HG03354 (cell line): ENCODE measurements around the gene TMEM220.
A peak's percentile ranks its signal among the peaks of the same experiment; 100 is the strongest.
"Not testable (repeated sequence)": the region's sequence is repeated elsewhere in the genome, so short reads cannot be mapped to it uniquely, and the experiment has no call there.

ENCODE experiments used
- ATAC-seq: cut with Tn5 transposase; IDR thresholded peaks from one replicate; pipeline ENCODE4 v1.9.1; 2021; ENCODE audit warnings: mild to moderate bottlenecking; ENCODE audit not compliant: unreplicated experiment, poor library complexity, severe bottlenecking

TMEM220 gene

GRCh38 chr17:10733666-10734065, 3.8 kb upstream of the TMEM220 start:
- no peak for ATAC-seq

DNA sequence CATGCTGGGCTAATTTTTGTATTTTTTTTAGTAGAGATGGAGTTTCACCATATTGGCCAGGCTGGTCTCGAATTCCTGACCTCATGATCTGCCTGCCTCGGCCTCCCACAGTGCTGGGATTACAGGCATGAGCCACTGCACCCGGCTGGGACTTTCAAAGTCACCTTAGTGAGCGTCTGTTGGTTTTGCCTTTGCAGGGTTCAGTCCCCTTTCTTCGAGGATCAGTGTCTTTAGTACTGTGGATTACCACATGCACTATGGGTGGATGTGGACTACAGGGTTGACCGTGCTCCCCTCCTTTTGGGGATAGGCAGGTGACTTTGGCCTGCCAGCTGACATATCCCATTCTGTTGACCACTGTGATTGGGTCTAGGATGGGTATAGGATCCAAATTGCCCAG, 2.3 kb upstream of the TMEM220 start:
- ATAC-seq = not testable (repeated sequence)

DNA sequence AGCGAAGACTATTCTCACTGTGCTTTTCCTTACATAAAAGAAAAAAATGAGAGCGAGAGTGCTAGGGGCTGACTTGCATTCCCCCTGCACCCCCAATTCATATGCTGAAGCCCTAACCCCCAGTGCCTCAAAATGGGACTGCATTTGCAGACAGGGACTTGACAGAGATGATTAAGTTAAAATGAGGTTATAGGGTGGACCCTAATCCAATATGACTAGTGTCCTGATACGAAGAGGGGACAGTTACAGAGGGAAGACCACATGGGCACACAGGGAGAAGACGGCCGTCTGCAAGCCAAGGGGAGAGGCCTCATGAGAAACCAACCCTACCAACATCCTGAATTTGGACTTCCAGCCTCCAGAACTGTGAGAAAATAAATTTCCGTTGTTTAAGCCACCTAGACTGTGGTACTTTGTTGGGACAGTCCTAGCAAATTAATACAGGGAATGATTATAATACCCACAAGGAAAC, 1.6 kb upstream of the TMEM220 start:
- ATAC-seq = no peak

GRCh38 chr17:10730247-10730646, 424 bp upstream of the TMEM220 start:
- ATAC-seq = not testable (repeated sequence)

DNA sequence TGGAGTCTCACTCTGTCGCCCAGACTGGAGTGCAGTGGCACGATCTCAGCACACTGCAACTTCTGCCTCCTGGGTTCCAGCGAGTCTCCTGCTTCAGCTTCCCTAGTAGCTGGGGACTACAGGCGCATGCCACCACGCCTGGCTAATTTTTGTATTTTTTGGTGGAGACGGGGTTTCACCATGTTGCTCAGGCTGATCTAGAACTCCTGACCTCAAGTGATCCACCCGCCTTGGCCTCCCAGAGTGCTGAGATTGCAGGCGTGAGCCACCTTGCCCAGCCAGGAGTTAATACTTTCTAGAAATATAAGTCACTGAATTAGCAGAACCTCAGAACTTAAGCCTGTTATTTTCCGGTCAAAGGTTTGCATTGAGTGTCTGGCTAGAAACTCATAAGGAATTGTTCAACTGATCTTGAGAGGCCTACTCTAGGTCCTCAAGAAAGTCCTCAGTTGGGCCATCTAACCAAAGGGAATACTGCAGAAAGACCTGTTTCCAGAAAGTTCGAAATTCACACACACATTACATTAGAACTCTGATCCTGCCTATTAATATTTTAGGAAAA, 1.4 kb downstream of the TMEM220 start:
- ATAC-seq = no peak

- no peak for ATAC-seq
Measured at GRCh38 chr17:10727192-10727591, 2.6 kb downstream of the TMEM220 start.

GRCh38 chr17:10726196-10726595, 3.6 kb downstream of the TMEM220 start:
- no peak for ATAC-seq

DNA sequence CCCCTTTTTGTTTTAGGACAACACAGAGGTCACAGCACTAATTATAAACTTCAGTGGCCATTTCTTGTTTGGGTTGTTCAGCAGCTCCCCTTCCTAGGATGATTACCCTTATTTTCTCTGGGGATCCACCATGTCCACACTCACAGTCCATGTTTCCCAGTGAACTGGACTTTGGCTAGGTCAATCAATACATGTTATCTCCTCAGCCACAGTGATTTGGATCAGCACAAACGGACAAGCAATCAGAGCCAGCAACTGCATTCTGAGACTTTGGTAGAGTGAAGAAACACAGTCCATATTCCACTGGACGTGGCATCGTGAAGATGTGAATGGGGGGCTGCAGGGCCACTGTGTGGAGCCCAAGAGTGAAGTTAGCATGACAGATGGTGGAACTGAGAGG, 4.6 kb downstream of the TMEM220 start:
- no peak for ATAC-seq

DNA sequence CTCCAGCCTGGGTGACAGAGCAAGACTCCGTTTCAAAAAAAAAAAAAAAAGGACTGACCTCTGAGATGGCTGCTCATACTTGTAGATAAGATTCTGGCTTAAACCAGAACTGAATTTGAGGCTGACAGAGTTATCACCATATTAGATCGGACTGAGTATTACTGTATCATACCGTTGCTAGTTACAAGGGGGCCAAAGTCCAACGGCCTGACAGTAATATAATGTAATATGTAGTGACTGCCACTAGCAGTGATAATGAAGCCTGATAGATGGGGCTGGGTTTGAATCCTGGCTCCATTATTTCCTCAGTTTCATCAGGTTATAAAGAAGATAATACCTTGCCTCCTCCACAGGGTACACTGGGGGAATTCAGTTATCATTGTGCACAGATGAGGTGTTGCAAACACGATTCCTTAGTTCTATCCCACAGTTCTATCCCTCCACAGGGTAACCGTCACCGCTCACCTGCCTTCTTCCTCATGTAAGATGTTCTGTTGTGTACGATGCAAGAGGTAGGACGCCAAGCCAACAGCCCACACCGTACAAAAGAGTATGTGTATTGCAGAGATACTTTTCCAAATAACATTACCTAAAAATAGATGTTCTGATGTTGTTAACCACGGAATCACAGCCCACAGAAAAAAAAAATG, 5.2 kb downstream of the TMEM220 start:
- no peak for ATAC-seq

- no peak for ATAC-seq
Measured at GRCh38 chr17:10718547-10718946, 11.3 kb downstream of the TMEM220 start.

DNA sequence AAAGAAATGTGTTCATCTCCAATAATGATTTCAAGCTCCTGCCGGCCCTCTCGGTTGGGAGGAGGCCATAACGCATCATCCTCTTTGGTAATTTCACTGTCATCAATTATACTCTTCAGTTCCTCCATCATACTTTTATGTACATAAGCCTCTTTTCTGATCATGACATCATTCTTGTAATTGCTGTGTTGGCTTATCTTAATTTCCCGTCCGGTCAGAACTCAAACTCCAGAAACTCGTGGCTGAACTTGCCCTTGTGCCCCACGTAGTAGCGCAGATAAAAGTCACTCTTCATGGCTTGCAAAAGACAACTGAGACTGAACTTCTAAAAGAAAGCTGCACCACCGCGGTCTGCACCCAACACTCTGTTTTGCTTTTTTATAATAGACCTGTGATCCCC, 13.6 kb downstream of the TMEM220 start:
- no peak for ATAC-seq

- no peak for ATAC-seq
Measured at GRCh38 chr17:10713318-10713717, 16.5 kb downstream of the TMEM220 start.

GRCh38 chr17:10705727-10706126, 24.1 kb downstream of the TMEM220 start:
- no peak for ATAC-seq

DNA sequence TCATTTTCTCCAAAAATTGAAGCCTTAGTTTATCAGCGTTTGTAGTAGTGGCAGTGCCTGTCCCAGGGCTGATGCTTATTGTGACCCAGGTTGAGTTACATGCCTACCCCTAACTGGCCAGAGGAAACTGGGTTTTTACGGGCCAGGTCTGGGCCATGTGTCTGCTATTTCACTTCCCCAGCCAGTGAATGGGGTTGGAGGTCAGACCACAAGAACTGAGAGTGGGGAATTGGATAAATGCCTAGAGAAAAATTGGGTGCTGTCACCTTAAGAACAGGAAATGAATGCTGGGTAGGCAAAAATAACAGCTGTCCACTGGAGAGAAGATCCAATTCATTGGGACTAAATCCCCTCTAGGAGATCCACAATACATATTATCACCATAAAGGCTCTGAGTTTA, 27.2 kb downstream of the TMEM220 start:
- no peak for ATAC-seq

DNA sequence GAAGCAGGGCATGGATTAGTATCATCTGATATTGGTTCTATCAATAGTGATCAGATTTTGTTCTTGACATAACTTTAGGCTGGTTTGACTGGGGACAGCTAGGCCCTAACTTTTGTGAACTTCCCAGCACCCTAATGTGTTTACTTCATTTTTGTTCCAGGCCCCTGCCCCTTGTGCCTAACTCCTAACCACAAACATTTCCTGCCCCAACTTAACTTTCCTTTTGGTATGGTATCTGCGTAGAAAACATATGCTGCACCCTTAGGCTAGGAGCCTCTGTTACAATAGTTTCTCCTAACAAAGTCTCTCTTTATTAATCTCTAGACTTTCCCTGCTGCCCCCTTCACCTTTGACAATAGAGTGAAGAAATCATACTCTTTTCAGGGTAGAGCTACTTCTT, 30.0 kb downstream of the TMEM220 start:
- ATAC-seq = no peak

DNA sequence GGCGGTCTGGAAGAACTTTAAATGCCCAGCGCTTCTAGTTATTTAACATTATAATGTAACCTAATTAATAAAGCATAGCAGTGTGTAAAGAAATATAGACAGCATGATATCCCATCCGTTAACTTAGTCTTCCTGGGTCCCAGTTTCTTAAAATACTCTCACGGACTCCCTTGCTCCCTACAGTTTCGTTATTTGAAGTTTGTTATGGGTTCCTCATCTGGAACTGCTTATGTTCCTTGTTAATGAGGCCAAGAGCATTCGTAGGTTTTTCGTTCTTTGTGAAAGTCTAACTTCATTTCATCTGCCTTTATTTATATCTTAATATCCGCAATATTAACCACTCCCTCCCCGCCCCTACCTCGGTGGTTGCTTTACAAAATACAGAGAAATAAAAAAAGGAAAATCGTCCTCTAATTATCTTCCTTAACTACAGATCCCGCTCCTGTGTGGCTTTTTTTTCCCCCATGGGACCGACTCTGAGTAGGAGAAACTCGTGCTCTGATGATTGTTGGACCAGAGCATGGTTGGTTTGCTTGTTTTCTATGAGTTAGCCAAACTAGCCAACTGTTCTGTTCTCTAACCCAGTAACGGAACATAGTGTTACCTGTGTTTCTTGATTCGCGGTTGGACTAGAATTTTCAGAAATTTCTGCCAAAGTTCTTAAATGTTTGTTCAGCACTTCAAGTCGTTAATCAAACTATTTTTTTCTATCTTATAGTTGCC, 31.6 kb downstream of the TMEM220 start:
- ATAC-seq = no peak

DNA sequence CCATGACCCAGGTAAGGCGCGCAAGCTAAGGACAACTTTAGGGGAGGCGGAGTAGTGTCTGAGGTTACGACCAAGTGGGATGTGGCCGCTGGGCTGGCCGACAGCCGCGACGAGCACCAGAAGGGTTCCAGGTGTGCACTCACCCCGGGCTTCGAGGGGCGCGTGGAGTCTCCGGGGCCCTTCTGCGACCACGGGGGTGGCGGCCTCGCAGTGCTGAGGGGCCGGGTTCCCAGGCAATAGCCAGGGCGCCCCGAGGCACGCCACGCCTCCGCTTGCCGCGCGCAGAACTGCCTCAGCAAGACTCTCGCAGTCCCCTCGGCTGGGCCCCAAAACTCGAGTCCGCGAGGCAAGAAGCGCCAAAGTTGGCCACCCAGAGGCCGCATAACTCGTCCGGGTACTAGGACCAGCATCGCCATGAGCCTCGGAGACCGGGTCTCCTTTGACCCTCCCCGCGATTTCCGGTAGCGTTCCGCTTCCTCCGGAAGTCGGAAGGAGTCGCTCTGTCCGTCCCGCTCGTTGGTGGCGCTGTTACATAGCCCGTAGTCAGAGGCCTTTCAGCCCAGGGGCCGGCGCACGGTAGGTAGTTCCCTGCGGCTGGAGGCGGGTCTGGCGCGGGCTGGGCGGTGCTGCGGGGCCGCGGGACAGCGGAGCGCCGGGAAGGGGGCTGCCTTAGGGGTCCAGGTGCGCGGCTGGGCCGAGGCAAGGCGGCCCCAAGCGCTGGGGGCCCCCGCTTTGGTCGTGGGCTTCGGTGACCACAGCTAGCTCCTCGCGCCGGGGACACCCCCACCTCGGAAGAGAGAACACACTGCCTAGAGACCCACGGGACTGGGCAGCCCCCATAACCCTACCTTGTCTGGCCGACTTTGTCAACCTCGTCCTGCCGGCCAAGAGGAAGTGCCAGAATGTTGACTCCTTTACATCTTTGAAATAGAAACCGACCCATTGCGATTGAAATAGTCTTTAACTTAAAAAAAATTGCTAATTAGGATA, 32.4 kb downstream of the TMEM220 start, which contains the start of the genes ADPRM and SCO1:
Gene ADPRM, plus strand, starts transcription at position 503 of the 990 bp plus-strand sequence. CDS start 7,333 bp downstream, outside the sequence.
Gene SCO1, minus strand, starts transcription at position 442 of the 990 bp plus-strand sequence. Its CDS starts 26 bp downstream, at position 416.
- ATAC-seq = peak; percentile 95

GRCh38 chr17:10695875-10696407, 33.9 kb downstream of the TMEM220 start:
- ATAC-seq = not testable (repeated sequence)

DNA sequence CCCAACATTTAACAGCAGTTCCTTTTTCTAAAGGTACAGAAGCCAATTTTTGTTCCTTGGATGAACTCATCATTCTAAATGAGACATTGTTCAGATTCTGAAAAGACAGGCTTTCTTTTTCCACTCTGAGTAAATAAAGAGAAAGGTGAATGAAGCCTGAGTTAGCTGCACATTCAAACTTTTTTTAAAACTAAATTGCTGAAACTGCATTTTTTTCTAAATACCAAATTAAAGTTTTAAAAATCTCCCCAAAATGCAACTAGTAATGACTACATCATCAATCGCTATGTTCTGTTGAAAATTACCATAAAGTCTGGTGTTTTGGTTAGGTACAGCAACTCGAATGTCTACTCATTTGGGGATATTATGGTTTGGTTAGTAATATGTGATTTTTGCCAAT, 42.3 kb downstream of the TMEM220 start:
- no peak for ATAC-seq
